ENCODE results near the gene UFL1. TPM values are rescaled to one million over a fixed set of nuclear protein-coding genes. Genes with fewer than 3 reads are reported as not detected.
"Not testable (repeated sequence)": the region's sequence is repeated elsewhere in the genome, so short reads cannot be mapped to it uniquely, and the experiment has no call there.

Gene UFL1
- total RNA-seq, result 25.2 TPM
- long read RNA-seq, full-length matches to known transcripts, result 10 of 27 reads
- long read RNA-seq, partial matches to known transcripts, result 13 of 27 reads
- long read RNA-seq, other reads (novel, unspliced or antisense), result 4 of 27 reads

DNA sequence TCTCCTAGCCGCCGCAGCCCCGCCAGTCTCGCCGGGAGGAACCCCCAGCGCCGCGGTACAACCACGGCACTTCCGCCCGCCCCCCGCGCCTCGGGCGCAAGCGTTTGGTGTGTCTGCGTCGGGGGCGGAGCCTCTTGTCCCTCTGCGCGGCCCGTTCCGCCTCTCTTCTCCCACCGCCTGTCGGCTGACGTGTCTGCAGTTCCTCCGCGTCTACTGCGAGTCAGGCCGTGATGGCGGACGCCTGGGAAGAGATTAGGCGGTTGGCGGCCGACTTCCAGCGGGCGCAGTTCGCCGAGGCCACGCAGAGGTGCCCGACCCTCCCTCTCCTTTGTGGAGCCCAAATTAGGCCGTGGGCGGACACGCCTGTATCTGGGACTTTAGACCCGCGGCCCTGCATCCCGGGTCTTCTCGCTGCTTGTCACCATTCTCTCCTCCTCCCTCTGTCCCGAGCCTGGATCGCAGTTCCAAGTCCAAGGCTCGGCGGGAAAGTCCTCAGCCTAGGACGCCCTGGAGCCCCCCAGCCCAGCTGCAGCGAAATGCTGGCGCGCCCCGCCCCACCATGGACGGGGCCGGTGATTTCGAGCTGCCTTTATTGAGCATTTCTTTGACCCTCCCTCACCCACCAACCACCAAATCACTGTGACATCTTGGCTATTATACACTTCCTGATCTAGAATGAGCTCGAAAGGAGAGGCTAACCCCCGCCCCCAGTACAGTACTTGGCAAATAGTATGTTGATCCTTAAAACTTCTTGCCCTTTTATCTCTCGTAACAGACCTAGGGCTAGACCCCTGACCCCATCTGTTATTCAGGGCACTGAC, at the start of gene UFL1:
Gene UFL1, plus strand, starts transcription at position 163 of the 821 bp plus-strand sequence. Its CDS starts 68 bp downstream, at position 231.
- intact Hi-C loops (cut with DNase I), result loop anchor here (5.0 kb wide), 1 partner anchor 375 kb away; the partner anchor contains the start of gene NDUFAF4

DNA sequence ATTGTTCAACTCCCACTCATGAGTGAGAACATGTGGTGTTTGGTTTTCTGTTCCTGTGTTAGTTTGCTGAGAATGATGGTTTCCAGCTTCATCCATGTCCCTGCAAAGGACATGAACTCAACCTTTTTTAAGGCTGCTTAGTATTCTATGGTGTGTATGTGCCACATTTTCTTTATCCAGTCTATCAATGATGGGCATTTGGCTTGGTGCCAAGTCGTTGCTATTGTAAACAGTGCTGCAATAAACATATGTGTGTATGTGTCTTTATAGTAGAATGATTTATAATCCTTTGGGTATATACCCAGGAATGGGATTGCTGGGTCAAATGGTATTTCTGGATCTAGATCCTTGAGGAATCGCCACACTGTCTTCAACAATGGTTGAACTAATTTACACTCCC, 49.3 kb upstream of the UFL1 start:
- DNase-seq (ENCODE audit: low spot score); intact Hi-C loops (cut with DNase I): not testable (repeated sequence)

More for the DNA sequence above, at the start of gene UFL1:
- DNase-seq (ENCODE audit: low spot score), result peak; percentile 98

DNA sequence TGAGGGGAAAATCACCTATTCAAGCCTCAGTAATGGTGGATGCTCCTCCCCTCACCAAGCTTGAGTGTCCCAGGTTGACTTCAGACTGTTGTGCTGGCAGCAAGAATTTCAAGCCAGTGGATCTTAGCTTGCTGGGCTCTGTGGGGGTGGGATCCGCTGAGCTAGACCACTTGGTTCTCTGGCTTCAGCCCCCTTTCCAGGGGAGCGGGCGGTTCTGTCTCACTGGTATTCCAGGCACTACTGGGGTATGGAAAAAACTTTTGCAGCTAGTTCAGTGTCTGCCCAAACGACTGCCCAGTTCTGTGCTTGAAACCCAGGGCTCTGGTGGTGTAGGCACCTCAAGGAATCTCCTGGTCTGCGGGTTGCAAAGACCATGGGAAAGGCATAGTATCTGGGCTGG, 42.9 kb upstream of the UFL1 start:
- DNase-seq (ENCODE audit: low spot score), result no peak
- intact Hi-C loops (cut with DNase I), result no loop called here

DNA sequence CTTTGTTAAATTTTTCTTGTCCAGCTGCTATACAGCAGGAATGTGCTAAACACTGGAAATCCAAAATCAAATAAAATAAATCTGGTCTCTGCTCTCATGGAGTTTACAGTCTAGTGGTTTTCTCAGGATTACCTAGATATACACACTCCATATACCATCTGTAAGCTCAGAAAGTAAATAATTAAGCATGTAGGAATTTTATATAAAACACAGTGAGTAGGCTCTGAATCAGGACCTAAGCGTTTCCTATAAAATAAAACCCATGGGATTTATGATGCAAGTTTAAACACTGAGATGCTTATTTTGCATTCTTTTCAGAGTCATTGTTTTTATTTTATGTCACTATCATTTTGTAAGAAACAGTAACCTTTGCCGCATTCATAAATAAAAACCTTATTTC, 29.7 kb upstream of the UFL1 start:
- intact Hi-C loops (cut with DNase I), result no loop called here
- DNase-seq (ENCODE audit: low spot score), result no peak

- intact Hi-C loops (cut with DNase I), result no loop called here
These were observed 21.8 kb upstream of the UFL1 start for GRCh38 chr6:96499781-96500180.

GRCh38 chr6:96502915-96503314, 18.7 kb upstream of the UFL1 start:
- DNase-seq (ENCODE audit: low spot score), result no peak

More at GRCh38 chr6:96499781-96500180, 21.8 kb upstream of the UFL1 start:
- DNase-seq (ENCODE audit: low spot score), result no peak

GRCh38 chr6:96505363-96505762, 16.2 kb upstream of the UFL1 start:
- intact Hi-C loops (cut with DNase I), result no loop called here
- no peak for DNase-seq (ENCODE audit: low spot score)

More at GRCh38 chr6:96502915-96503314, 18.7 kb upstream of the UFL1 start:
- intact Hi-C loops (cut with DNase I), result no loop called here

DNA sequence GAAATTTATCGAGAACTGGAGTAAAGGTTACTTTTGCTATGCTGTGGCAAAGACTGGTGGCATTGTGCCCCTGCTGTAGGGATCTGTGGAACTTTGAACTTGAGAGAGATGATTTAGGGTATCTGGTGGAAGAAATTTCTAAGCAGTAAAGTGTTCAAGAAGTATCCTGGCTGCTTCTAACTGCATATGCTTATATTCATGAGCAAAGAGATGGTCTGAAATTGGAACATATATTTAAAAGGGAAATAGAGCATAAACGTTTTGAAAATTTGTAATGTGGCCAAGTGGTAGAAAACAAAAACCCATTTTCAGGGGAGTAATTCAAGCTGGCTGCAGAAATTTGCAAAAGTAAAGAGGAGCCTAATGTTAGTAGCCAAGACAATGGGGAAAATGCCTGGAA, 12.3 kb upstream of the UFL1 start:
- intact Hi-C loops (cut with DNase I), result no loop called here

GRCh38 chr6:96520171-96521115, 1.2 kb upstream of the UFL1 start:
- intact Hi-C loops (cut with DNase I), result loop anchor here (5.0 kb wide), 1 partner anchor 377 kb away; the partner anchor contains the start of gene NDUFAF4
- no peak for DNase-seq (ENCODE audit: low spot score)

More for the DNA sequence above, 12.3 kb upstream of the UFL1 start:
- no peak for DNase-seq (ENCODE audit: low spot score)

- no peak for DNase-seq (ENCODE audit: low spot score)
- intact Hi-C loops (cut with DNase I), result loop anchor here (5.0 kb wide), 1 partner anchor 376 kb away; the partner anchor contains the start of gene NDUFAF4
These were observed 331 bp upstream of the UFL1 start for GRCh38 chr6:96521306-96521643.

DNA sequence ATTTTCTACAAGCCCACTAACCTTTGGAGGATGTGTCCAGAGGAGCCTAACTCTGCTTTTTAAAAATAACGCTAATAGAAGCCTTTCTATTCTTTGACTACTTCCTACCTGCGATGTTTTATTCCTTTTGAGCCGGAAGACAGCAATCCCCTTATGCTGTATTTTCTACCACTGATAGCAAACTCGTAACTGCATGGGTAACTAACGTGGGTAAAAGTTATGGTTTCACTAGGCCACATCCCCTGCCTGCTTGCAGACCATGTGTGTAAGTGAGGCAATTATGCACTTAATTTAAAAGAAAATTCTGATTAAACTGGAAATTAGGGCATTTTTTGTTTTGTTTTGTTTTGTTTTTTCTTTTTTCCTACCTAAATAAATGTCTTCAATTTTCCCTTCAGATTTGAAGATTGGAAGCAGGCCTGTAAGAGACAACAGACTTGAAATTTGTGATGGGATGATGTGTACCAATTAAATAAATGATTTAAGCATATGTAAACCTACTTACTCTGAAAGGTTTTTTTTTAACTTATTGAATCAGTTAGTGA, 931 bp downstream of the UFL1 start:
- no peak for DNase-seq (ENCODE audit: low spot score)
- intact Hi-C loops (cut with DNase I), result loop anchor here (5.0 kb wide), 1 partner anchor 375 kb away; the partner anchor contains the start of gene NDUFAF4

GRCh38 chr6:96528193-96528592, 6.6 kb downstream of the UFL1 start:
- intact Hi-C loops (cut with DNase I), result no loop called here
- DNase-seq (ENCODE audit: low spot score), result no peak

DNA sequence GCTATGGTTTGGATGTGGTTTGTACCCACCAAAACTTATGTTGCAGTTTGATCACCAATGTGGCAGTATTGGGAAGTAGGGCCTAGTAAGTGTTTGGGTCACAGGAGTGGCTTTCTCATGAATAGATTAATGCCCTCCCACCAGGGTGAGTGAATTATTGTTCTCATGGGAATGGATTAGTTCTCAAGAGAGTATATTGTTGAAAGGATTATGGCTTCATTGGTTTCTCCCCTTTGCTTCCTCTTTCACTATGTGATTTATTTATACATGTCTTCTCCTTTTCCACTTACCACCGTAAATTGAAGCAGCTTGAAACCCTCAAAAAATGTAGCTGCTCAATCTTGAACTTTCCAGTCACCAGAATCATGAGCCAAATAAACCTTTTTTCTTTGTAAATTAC, 10.8 kb downstream of the UFL1 start:
- intact Hi-C loops (cut with DNase I), result no loop called here
- DNase-seq (ENCODE audit: low spot score), result no peak

DNA sequence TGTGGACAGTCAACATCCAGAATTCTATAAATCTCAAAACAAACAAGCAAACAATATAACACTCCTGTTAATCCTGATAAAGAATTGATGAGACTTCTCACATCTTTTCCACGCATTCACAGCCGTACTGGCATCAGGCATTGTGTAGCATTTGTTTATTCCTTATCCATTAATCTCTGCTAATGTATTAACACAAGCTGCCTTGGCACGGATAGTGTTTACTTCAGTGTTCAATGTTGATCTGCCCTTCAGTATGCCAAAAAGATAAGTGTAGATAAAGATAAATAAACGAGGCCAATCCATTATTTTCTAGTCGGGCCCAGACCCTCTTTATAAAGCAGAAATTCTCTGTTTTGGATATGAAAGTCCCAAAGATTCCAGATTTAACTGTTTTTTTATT, 16.1 kb downstream of the UFL1 start:
- intact Hi-C loops (cut with DNase I), result no loop called here
- no peak for DNase-seq (ENCODE audit: low spot score)

GRCh38 chr6:96542702-96543101, 21.1 kb downstream of the UFL1 start:
- no peak for DNase-seq (ENCODE audit: low spot score)
- intact Hi-C loops (cut with DNase I), result no loop called here

- no peak for DNase-seq (ENCODE audit: low spot score)
- intact Hi-C loops (cut with DNase I), result no loop called here
These were observed 24.3 kb downstream of the UFL1 start for GRCh38 chr6:96545882-96546281.

DNA sequence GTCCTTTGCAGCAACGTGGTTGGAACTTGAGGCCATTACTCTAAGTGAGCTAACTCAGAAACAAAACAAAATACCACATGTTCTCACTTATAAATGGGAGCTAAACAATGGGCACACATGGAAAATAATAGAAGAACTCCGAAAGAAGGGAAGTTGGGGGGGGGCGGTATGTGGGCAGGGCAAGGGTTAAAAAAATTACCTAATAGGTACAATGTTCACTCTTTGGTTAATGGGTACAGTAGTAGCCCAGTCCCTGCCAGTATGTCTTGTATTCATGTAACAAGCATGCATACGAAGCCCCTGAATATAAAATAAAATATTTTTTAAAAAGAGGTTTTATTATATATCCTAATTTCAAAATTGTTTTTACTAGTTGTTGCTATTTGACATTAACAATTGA, 26.0 kb downstream of the UFL1 start:
- no peak for DNase-seq (ENCODE audit: low spot score)
- intact Hi-C loops (cut with DNase I), result no loop called here

- DNase-seq (ENCODE audit: low spot score), result no peak
- intact Hi-C loops (cut with DNase I), result no loop called here
These were observed 33.0 kb downstream of the UFL1 start for GRCh38 chr6:96554558-96554957.

GRCh38 chr6:96559740-96560139, 38.1 kb downstream of the UFL1 start:
- DNase-seq (ENCODE audit: low spot score); intact Hi-C loops (cut with DNase I): not testable (repeated sequence)

GRCh38 chr6:96562886-96563285, 41.3 kb downstream of the UFL1 start, which contains the start of gene FHL5:
Gene FHL5, plus strand, starts transcription at chr6:96563128. Its CDS starts 40,486 bp downstream, at chr6:96603614.
- intact Hi-C loops (cut with DNase I), result no loop called here
- no peak for DNase-seq (ENCODE audit: low spot score)

Data from cardiac septum (tissue), 1 donor.